HG03457 (cell line): ENCODE data around the gene CHD5.

Experiments used
- ATAC-seq: cut with Tn5 transposase; IDR thresholded peaks from one replicate; pipeline ENCODE4 v1.9.1; 2021; ENCODE audit warnings: moderate number of reproducible peaks; ENCODE audit not compliant: unreplicated experiment

Gene CHD5

DNA sequence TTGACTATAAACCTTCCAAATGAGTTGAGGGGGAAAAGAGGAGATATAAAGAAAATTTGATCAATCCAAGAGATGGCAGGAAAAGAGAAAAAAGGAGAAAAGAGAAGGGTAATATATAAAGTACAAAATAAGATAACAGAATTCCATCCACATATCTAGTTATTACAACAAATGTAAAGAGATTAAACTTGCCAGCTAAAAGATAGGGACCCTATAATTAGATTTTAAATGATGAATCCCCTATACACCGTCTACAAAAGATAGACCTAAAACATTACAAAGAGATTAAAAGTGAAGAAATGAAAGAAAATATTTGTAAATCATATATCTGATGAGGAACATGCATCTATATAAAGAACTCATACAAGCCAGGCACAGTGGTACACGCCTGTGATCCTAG lies 63.1 kb downstream of the CHD5 start:
- no peak for ATAC-seq

DNA sequence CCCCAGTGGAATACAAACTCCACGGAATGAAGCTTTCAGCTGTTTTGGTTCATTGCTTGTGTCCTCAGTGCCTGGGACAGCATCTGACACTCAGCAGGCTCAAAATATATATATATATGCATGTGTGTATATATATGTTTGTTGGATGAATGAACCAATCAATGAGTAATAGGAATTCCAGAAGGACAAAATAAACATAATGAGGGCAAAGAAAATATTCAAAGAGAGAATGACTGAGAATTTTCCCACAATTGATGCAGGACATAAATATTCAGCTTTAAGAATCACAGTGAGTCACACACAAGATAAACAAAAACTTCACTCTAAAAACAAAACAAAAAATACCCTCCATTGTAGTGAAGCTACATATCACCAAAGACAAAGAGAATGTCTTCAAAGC lies 64.0 kb downstream of the CHD5 start:
- no peak for ATAC-seq

DNA sequence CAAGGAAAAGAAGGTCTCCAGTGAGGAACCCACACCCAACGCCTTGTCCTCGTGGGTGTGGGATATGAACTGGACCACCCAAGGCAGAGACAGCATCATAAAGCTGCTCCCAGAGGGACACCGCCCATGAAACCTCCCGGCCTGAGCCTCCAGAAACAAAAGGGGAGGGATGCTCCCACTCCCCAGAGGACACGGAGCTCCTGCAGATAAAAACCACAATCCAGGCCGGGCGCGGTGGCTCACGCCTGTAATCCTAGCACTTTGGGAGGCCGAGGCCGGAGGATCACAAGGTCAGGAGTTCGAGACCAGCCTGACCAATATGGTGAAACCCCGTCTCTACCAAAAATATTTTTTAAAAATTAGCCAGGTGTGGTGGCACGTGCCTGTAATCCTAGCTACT lies 66.4 kb downstream of the CHD5 start:
- no peak for ATAC-seq

DNA sequence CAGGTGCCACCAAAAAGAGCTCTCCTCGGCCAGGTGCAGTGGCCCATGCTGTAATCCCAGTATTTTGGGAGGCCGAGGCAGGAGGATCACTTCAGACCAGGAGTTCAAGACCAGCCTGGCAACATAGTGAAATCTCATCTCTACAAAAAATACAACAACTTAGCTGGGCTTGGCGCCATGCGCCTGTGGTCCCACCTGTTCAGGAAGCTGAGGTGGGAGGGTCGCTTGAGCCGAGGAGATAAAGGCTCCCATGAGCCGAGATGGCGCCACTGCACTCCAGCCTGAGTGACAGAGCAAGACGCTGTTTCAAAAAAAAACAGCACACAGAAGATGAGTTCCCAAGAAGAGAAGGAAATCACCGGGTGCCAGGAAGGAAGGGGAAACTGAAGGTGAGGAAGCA lies 67.0 kb downstream of the CHD5 start:
- no peak for ATAC-seq

DNA sequence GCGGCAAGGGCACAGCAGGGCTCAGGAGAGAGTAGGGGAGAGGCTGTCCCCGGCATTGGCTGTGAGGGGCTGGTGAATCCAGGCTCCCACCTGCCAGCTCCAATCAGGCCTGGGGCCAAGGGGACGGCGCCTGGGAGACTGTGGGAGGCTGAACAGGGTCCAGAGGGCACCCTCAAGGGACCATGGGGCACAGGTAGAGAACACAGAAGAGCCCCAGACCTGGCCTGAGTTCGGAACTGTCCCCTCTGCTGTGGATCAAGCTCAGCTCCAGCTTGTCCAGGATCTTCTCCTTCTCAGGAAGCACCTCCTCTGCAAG lies 67.5 kb downstream of the CHD5 start:
- ATAC-seq, result no peak

DNA sequence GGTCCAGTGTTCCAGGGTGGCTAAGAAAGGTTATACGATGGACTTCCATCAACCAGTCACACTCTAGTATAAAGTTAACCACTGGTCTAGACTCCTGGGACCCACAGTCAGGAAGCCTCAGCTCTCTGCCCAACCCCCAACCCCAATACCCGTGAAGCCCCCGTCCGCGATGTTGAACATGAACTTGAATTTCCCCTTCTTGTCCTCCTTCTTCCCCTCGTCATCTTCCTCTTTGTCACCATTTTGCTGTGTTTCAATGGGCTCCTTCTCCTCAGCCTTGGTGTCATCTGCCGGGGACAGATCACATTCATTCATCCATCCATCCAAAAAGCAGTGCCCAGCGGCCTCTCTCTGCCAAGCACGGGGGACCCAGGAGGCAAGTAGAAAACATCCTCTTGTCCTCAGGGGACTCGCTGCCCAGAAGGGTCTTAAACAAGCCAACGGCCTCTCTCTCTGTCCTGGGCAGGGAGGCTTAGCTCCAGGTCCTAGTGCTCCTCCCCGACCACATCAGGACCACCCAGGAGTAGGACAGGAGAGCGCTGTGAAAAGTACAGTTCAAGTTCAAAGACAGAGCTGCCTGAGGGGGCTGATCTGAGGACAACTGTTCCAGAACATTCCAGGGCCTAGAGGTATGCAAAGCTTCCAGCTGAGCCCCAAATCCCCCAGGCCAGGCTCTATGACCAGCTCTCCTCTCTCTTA lies 68.0 kb downstream of the CHD5 start:
- no peak for ATAC-seq

DNA sequence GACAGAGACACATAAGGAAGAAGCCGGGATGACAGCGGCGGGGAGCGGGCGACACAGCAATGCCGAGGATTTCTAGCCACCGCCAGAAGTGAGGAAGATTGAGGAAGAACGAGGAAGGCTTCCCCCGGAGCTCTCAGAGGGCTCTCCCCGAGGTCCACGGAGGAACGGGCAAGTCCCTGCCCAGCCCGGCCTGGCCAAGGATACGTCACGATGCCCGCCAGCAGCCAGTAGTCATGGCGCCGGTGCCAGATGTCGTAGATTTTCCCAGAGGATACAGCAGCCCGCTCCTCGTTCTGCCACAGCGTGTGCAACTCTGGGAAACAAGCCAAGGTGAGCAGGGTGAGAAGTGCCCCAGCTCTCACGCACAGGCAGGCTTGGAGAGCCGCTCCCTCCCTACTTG lies 68.5 kb downstream of the CHD5 start:
- ATAC-seq, result no peak

DNA sequence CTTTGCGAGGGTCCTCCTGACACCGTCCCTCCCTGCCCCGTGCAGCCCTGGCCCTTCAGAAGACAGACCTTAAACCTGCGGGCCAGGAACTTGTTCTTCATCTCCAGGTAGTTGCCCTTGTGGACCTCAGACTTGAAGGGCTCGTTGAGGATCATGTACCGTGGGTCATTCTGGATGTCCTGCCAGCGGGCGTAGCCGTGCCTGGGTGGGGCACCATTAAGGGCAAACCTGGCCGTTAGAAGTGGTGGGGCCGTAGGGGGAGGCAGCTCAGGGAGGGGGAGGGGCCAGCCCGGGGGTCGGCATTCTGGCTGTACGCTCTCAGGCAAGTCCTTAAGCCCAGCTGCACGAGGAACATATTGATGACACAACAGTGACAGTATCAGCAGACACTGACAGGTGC lies 69.8 kb downstream of the CHD5 start:
- ATAC-seq, result no peak

DNA sequence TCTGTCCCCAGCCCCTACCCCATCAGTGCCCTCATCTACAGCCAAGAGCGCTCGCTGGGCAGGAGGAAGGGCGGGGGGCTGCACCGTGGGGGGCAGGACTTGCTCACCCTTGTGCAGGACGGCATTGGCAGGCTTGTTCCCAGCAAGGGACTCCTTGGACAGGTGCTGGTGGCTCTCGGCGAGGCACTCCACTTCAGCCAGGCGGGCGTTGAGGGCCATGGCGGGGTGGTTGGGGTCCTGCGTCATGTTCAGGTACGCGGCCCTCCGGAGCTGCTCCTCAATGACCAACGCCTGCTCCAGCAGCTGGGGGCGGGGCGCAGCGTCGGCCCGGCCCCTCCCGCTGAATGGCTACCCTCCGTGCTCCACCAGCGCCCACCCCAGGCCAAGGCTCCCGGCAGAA lies 70.4 kb downstream of the CHD5 start:
- no peak for ATAC-seq

DNA sequence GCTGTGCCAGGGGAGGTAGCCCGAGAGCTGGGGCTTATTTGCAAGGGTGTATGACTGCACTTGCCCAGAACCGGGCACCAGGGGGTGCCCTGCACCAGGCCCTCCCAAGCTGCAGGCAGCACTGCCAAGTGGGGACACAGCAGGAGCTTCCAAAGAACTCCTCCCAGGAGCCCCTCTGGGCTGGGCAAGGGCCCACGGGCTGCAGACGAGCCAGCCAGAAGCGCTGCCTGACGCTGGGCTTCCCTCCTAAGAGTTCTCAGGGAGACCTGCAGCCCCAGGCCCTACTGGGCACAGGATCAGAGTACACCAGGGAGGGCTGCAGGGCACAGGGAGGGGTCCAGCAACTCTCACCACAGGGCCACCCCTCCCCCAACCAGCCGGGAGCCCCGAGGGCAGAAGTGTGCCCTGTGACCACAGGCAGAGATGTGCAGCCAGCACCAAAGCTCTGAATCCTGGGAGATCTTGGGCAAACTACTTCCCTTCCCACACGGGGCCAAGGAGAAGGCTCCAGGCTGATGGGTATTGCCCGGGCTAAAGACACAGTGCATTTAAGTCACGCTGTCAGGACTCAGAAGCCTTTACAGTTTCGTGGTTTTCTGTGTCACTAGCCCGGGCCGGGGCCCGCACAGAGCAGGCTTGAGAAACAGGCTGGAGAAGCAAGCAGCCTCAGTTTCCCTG lies 71.0 kb downstream of the CHD5 start:
- ATAC-seq, result no peak

DNA sequence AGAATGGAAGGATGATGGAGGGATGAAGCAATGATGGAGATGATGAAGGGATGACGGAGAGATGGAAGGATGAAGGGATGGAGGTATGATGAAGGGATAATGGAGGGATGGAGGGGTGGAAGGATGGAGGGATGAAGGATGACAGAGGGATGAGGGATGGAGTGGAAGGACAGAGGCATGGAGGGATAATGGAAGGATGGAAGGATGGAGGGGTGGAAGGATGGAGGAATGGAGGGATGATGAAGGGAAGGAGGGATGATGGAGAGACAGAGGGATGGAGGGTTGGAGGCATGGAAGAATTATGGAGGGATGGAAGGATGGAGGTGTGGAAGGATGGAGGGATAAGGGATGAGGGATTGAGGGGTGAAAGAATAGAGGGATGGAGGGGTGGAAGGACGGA lies 71.6 kb downstream of the CHD5 start:
- no peak for ATAC-seq

DNA sequence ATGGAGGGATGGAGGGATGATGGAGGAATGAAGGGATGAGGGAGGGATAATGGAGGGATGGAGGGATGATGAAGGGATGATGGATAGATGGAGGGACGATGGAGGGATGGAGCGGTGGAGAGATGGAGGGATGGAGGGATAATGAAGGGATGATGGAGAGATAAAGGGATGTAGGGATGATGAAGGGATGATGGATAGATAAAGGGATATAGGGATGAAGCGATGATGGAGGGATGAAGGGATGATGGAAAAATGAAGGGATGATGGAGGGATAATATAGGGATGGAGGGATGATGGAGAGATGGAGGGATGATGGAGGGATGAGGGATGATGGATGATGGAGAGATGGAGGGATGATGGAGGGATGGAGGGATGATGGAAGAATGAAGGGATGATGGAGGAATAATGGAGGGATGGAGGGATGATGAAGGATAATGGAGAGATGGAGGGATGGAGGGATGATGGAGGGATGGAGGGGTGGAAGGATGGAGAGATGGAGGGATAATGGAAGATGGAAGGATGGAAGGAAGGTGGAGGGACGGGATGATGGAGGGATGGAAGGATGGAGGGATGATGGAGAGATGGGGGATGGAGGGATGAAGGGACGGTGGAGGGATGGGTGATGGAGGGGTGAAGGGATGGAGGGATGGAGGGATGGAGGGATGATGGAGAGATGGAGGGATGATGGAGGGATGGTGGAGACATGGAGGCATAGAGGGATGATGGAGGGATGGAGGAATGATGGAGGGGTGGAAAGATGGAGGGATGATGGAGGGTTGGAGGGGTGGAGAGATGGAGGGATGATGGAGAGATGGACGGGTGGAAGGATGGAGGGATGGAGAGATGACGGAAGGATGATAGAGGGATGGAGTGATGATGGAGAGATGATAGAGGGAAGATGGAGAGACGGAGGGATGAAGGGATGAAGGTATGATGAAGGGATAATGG lies 72.4 kb downstream of the CHD5 start:
- ATAC-seq, result no peak

DNA sequence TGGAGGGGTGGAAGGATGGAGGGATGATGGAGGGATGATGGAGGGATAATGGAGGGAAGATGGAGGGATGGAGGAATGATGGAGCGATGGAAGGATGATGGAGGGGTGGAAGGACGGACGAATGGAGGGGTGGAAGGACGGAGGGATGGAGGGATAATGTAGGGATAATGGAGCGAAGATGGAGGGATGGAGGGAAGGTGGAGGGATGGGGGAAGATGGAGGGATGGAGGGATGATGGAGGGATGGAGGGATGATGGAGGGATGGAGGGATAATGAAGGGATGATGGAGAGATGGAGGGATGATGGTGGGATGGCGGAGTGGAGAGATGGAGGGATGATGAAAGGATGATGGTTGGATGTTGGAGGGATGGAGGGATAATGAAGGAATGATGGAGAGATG lies 73.1 kb downstream of the CHD5 start:
- ATAC-seq, result no peak

DNA sequence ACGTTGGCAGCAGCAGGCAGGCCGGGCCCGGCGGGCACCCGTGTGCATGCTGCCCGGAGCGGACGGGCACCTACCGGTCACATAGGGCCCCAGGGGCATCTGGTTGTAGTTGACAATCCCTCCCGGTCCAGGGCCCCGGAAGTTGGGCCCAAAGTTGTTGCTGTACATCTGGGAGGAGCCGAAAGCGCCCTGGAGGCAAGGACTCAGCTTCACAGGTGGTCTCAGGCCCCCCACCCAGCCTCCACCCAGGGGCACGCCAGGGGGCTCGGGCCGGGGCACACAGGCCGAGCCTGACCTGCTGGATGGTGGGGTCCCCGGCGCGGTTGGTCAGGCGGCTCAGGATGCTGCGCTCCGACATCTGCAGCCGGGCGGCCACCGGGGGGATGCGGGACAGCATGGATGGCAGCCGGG lies 73.8 kb downstream of the CHD5 start:
- ATAC-seq, result no peak

DNA sequence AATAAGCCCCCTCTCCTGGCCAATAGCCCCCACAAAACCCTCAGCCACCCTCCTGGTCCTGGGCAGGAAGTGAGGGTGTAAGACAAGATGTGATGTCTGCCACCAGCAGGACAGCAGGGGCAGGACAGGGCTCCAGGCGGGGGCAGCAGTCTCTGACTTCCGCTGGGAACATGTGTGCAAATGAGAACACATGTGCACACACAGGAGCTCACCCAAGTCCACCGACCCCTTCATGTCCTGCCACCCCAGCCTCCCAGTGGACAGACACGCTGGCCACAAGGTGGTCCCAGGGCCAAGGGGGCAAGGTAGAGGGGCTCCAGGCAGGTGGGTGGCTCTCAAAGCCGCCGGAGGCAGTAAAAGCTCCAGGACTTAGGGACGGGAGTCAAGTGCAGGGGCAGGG lies 74.4 kb downstream of the CHD5 start:
- no peak for ATAC-seq

DNA sequence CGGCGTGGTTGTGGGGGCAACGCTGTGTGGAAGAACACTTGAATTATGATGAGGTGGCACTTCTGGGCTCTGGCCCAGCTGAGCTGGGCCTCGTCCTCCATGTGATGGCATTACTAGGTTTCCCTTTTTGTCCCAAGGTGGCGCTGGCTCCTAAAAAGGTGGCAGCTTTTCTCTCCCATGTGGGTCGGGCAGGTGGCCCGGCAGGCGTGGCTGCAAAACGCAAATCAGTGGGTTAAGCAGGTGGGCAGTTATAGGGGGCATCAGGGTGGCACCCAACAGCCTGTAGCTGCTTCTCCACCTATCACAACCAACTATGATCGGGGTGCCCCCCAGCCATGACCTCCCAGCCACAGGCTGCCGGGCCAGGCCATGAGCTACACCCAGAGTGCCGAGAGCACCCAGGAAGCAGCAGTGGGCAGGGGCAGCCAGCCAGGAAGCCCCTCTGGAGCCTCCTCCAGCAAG lies 74.9 kb downstream of the CHD5 start:
- no peak for ATAC-seq

DNA sequence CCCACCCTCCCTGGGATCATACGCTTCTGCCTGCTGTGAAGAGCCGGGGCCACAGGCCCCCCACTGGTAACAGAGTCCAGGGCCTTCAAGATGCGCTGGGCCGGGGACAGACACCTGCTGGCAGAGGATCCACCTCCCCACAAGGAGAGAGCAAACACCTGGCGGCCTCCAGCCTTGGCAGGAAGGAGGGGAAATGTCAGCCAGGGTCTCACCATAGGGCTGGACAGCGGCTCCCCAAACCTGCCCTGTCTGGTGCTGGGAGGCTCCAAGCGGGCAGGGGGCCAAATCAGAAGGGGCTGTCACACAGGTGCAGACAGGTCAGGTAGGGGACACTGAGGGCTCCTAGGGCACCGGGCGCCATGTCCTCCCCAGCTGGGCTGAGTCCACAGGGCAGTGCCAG lies 75.5 kb downstream of the CHD5 start:
- no peak for ATAC-seq

DNA sequence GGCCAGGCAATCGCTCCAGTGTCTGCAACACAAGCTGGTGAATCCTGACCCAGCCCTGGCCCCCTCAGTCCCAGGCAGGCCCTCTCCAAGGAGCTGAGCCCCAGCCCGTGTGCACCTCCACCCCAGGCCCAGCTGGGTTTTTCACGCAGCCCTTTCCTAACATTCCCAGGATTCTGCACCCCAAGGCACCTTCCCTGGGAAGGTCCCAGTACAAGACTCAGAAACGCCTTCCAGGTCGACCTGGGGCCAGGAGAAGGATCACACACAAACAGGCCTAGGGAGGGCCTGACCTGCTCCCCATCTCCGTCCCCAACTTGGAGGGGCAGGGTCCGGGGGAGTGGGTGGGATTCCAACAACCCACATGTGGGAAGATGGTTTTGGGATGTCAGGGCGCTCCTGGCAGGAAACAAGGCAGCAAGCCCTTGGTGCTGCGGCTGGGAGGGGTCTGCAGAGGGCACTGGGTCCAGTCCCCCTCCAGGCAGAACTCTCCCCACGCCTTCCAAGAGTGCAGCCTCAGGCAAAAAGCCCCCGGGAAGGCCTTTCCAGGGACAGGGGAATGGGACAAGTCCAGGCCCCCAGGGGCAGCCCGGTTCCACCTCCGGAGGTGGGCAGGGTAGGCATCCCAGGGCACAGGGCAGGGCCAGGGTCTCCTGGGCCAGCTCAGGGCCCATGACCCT lies 76.1 kb downstream of the CHD5 start:
- ATAC-seq, result no peak

DNA sequence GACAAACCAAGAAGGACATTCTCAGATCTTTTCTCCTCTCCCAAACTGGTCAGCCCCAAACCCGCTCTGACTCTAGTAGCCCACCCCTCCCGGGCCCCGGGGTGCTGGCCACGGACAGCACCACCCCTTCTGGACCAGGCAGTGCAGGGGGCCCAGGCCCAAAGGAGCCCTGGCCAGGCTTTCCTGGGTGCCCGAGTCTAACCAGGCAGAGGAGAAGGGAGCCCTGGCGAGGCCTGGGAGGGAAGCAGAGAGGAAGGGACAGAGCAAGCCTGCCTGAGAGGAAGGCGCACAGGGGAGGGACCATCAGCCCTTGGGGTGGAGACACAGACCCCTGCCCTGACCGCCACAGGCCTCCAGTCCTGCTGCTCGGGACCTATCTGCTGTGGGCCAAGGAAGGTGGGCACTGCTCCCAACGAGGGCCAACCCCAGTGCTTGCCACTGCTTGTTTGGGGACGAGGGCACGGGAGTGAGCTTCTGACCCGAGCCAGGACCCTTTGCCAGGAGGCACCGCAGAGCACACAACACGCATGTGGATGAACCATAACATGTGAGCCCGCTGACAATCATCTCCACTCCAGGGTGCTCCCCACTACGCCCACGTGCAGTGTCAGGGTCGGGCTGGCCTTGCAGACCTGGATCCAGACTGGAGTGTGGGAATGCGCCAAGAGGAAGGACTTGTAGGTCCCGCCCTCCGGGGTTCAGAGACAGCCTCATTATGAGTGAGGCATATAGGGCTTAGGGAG lies 76.8 kb downstream of the CHD5 start:
- ATAC-seq, result no peak

DNA sequence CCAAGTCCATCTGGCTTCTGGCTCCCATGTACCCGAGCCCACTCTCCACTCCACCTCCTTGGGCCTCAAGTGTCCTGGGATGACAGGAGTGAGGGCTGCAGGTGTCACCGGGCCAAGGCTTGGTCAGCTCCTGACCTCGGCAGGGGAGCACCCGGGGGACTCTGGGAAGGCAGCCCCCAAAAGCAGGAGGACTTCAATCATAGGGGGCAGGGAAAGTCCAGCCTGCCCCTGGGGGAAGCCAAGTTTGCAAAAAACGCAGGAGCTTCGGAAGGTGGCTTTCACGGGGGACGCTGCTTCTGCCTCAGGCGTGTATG lies 77.6 kb downstream of the CHD5 start:
- ATAC-seq, result no peak
